GOT3 (cell line): ENCODE data around the gene POLL.
"Not testable (repeated sequence)": the region's sequence is repeated elsewhere in the genome, so short reads cannot be mapped to it uniquely, and the experiment has no call there.

ENCODE experiments used
- DNase-seq: peaks from one replicate; lab custom pipeline; 2025; ENCODE audit warnings: mixed read lengths; lab: John Stamatoyannopoulos, UW

Gene POLL

DNA sequence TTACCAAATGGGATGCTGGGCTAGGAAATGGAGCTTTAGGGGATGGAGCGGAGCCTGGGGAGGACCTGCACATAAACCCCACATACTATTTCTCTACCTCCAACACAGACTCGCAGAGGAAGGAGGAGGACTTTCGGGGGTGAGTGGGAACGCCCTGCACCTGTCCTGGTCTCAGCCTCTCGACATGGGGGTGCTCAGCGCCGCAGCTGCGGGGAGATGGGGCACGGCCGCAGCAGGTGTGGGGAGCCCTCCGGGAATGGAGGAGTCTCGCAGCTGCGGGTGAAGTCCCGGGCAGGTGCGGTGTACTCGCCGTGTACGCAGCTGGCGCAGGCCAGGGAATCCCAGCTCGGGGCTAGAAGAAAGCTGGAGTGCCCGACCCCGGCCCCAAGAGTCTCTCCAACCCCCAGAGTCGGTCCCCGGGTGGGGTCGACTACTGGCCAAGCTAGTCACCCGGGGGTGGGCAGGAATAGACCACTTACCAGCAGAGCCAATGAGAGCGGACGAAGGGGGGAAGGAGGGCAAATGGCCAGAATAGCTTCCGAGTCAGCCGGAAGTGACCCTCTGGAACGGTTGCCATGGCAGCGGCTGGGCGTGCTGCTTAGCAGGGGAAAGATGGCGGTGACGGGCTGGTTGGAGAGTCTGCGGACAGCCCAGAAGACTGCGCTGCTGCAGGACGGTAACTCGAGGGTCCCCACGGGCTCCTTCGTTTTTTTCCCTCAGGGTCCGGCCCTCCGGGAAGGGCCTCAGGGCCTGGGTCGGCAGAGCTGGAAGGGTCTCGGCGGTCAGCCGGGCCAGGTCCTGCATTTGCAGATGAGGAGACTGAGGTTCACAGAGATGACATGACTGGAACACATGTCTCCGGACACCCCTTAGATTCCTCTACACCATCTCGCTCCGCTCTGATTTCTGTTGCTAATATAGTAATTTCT is at the start of gene POLL, which contains the start of gene DPCD:
TSS of gene POLL (minus strand) at position 533 of the 929 bp plus-strand sequence. CDS start 897 bp downstream, outside the sequence.
TSS of gene DPCD (plus strand) at position 597 of the 929 bp plus-strand sequence. CDS start at position 613, 16 bp downstream.
- DNase-seq: peak; percentile 76

DNA sequence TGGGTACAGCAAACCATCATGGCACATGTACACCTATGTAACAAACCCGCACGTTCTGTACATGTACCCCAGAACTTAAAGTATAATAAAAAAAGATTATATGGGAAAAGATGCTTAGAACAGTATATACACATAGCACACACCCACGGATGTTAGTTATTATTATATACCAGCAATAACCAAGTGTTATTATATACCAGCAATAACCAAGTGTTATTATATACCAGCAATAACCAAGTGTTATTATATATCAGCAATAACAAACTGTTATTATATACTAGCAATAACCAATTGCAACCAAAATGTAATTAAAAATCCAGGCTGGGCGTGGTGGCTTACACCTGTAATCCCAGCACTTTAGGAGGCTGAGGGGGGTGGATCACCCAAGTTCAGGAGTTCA is 45.5 kb upstream of the POLL start:
- DNase-seq: not testable (repeated sequence)

DNA sequence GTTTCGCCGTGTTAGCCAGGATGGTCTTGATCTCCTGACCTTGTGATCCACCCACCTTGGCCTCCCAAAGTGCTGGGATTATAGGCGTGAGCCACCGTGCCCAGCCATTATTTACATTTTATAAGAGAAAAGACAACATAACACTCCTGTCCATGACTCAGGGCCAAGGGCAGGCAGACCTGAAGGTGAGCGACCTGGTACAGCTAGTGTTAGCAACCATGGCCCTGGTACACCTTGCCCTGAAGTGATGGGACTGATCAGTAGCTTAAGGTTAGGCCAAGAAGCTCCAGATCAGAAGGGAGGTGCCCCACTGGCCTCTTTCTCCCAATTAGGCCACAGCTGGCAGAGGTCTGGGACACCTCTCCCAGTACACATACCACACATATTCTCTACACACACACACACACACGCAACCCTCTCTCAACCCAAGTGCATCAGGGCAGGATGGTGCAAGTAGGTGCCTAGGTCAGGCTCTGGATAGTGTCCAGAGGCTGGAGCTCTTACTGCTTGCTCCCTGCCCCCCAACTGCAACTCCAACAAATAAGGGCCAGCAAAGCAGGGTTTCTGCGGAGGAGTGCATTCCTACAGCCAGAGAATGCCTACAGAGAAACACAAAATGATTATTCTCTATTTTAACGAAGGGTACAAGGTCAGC is 43.9 kb upstream of the POLL start:
- DNase-seq: no peak

- no peak for DNase-seq
These were observed 42.5 kb upstream of the POLL start for GRCh38 chr10:101630633-101630920.

DNA sequence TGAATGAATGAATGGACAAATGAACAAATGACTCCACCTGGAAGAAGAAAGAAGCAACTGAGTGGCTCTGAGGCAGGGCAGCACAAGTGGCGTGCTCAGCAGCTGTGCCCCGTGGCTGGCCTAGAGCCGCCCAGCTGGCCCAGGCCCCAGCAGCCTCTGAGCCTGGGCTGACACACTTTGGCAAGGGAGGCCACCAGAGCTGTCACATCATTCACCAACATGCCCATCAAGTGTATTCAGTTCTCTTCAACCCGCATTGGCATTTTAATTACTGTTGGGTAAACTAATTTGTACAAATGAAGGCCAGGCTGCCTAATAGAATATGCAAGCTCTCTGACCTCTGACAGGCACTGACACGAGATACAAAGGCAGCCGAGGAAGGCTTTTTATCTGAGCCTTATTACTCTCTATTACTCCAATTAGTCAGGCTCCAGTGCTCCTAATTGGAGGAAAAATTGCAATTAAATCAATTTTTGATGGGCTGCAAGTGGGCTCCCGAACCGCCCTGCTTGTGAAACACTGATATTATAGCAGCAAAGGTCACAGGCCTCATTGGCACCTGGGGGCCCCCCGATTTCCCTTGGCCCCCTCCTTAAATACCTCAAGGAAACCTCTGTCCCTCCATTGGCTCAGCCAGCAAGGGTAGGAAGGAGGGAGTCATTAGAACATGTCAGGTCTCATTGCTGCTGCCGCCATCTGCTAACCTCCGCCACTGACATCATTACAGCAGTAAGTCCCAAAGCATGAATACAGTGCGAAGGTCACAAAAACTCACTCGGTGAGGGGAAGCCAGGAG is 42.0 kb upstream of the POLL start:
- no peak for DNase-seq

- no peak for DNase-seq
These were observed 37.9 kb upstream of the POLL start for GRCh38 chr10:101625821-101626412.

DNA sequence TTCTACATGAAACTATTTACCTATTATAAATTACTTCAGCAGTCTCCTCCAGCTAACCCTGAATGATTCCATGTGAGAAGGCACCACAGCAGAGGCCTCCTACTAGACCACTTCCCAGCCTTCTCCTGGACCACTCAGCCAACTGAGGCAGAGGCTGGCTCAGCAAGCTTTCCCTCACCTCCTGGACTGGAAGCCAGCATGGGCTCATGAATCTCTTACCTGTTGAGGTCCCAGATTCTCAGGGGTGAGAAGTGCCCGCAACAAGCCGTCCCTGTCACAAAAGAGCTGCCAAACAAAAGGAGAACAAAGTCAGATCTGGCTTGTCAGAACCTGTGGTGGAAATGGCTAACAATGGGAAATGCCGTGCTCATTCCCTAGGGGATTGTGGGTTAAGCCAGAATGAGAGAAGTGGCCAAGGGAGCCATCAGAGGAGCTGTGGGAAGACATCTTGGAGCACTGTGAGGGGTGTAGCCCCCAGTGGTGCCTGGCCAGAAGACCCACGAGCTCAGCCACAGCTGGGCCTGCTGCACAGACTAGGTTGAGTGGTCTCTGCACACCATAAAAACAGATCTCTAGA is 36.6 kb upstream of the POLL start:
- no peak for DNase-seq

DNA sequence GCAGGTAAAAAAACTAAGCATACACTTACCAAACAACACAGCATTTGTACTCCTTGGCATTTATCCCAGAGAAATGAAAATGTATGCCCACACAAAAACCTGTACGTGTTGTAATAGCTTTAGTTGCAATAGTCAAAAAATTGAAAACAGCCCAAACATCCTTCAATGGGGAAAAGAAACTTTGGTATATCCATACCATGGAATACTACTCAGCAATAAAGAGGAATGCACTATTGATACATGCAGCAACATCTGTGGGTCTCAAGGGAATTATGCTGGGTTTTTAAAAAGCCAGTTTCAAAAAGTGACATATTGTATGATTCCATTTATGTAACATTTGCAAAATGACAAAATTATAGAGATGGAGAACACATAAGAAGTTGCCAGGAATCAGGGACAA is 35.5 kb upstream of the POLL start:
- no peak for DNase-seq

DNA sequence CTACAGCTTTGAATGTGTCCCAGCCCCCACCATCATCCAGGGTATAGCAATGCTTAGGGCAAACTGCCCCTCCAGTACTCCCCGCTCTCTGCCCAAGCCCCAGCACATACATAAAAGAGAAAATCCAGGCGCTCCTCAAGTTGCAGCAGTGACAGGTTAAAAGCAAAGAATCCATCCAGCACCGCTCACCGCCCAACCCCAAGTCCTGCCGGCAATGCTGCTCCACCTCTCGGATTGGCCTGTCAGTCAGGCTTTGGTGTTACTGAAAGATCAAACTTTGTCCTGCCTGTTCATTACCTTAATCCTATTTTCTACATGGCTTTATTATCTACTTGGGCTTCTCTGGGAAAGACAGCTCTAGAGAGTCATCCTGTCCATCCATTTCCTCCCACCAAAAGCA is 31.9 kb upstream of the POLL start:
- no peak for DNase-seq

DNA sequence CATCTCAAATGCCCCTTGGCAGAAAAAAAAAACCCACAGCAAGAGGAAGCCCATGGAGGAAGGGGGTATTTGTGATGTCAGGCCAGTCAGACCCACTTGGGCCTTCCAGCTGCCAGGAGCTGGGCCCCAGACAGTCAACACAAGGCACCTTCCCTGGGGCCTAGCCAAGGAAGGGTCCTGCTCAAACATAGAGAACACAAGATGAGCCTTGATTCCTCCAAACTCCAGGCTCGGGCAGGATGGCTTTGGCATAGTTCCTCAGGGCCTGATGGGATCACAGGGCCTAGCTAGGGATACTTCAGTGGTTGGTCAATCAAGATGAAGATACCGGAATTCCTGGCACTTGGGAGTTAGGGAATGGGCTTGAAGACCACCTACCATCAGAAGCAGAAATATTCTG is 30.8 kb upstream of the POLL start:
- no peak for DNase-seq

DNA sequence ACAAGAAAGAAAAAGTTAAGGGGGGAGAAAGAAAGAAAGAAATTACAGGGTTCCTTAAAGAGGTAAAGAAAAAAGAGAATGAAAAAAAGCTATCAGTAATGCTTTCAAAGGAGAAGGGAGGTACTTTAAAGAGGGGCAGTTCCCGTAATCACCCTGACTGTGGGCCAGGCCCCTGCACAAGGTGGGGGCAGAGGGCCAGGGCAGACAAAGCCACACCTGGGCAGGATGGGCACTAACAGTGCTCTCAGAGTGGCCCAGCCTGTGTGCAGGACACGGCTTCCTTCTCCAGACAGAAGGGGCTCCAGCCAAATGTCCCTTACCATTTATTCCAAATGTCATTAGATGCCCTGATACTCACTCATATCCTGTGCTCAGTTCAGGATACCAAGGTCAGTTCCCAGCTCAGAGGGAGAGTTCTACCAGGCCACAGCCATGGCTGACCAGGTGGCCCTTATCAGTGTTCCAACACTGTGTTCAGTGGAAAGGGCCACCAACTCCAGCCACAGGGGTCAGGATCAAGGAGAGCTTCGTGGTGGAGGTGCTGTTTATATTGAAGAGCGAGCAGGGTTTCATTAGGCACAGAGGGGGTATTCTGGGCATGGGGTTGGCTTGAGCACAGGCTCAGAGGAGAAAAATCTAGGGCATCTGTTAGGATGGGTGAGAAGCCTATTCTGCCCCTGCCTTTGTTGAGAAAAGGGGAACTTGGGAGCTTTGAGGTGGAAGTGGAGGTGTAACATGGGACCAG is 29.9 kb upstream of the POLL start:
- DNase-seq: no peak

GRCh38 chr10:101617102-101617823 is 29.2 kb upstream of the POLL start:
- DNase-seq: no peak

- no peak for DNase-seq
These were observed 28.5 kb upstream of the POLL start for GRCh38 chr10:101616415-101617101.

GRCh38 chr10:101615525-101616116 is 27.6 kb upstream of the POLL start:
- no peak for DNase-seq

- DNase-seq: no peak
These were observed 26.8 kb upstream of the POLL start for GRCh38 chr10:101614663-101615524.

GRCh38 chr10:101613646-101614045 is 25.6 kb upstream of the POLL start:
- no peak for DNase-seq

- DNase-seq: no peak
These were observed 24.8 kb upstream of the POLL start for GRCh38 chr10:101612872-101613271.

DNA sequence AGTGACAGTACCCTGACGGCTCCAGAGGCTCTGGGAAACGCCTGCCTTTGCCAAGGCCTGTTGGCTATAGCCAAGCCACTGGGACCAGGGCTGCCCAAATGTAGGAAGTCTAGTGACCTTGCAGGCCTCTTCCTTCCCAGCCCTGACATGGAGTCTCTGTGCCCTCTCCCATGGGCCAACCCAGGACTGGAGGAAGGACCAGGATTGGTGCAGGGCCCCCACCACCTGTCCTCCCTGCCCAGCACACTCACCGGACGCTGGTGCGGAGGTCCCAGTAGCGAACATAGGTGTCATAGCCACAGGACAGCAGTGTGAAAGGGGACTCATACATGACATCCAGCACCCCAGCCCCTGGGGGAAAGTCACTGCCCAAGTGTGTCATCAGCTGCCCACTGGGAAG is 24.0 kb upstream of the POLL start:
- DNase-seq: no peak
